GM18951 (cell line): Measurements from ENCODE around the gene CHN2.

Experiments used
- POLR2A ChIP-seq: IDR thresholded peaks from 4 replicates; pipeline ENCODE4 v1.6.1; 2011; ENCODE audit warnings: mild to moderate bottlenecking; ENCODE audit not compliant: insufficient read length, insufficient read depth; ENCODE audit errors: extremely low read depth
- in situ Hi-C: fragments of 300-500 bp; cut with MboI; formaldehyde crosslinking; loops from one replicate; pipeline ENCODE4 v1.12.0; 2022; ENCODE audit warnings: low sequenced_read_pairs, mixed read lengths, inconsistent platforms; ENCODE audit not compliant: unreplicated experiment

The CHN2 gene

DNA sequence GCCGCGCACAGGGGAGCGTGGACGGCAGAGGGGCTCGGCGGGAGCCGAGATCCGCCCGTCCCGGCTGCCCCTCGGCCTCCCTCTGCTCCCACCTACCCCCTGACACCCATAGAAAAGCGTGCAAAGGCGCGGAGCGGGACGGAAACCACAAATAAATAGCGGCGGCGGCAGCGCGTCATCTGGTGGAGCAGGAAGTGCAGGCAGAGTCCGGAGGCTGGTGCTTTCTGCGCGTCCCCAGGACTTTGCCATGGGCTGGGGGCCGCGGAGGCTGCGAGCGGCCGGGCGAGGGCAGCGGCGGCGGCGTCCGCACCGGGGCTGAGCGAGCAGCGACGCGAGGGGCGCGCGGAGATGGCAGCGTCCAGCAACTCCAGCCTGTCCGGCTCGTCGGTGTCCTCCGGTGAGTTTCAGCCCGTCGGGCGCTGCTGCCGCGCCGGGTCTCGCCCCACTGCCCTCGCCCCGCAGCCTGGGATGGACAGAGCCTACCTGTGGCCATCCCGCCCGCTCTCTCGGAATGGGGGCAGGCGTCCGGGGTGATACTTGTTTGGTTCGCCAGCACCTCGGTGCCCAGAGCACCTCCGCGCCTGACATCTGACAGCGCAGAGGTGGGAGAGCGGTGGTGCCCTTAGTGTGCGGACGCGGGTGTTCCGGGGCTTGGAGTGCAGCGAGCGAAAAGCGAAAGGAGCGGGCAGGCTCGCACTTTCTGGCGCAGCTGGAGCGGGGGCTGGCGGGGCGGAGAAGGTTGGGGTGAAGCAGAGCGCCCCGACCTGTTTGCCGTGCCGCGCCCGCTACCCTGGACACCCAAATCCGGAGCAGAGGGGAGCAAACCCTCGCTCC is at the start of gene CHN2:
Gene CHN2 (plus strand): TSS at position 182 of the 834 bp plus-strand sequence.
- in situ Hi-C loops: loop anchor here (10.0 kb wide), 1 partner anchor 210 kb away; no protein-coding TSS in a partner anchor
- no peak for TF ChIP-seq POLR2A

DNA sequence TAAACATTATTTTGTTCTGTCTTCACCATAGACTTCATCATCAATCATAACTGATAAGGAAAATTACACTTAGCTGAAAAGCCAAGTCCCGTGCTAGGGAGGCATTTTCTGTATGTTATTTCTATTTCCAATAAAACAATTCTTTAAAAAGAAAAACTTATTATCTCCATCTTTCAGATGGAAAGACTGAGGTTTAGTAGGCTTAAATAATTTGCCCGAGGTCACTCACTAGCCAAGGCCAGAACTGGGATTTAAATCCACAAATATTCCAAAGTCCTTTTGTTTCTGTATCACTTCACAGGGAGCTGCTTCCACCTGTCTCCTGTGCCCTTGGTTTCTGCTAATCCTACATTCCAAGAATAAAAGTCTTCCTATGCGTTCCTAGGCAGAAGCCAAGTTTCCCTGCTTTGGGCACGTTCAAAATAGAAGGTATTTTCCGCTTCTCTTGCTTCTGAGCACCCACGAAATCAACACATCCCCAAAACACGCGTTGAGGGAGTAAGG is 49.0 kb upstream of the CHN2 start:
- in situ Hi-C loops: no loop called here
- TF ChIP-seq POLR2A: no peak

DNA sequence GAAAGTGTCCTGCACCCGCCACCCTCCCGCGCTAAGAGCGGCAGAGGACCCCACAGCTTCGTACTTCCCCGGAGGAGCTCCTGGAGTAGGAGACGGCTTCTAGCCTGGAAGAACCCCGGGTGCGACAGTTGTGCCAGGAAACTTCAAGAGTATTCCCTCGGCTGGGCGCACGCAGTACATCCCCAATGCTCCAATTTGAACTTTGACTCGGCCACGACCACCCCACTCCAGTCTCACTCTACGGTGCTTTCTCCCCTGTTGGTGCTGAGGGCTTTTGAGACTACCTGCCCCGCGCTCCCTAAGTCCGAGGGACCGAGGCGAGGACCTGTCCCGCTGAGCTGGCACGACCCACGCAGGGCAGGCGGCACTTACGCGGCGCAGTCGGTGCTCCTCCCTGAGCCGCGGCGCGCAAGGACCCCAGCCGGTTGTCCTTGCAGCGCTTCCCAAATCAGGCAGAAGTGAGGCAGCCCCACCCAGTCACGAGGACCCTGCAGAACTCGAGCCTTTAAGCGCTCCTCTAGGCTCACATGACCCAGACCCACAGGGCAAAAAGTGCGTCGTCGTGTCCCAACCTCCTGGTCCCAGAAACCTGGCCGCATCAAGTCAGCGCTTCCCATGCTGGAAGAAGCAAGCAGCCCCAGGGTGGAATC is 48.4 kb upstream of the CHN2 start, which contains the start of gene CPVL:
Gene CPVL (minus strand): TSS at position 481 of the 650 bp plus-strand sequence. CDS start 25,476 bp downstream, outside the sequence.
- TF ChIP-seq POLR2A: no peak
- in situ Hi-C loops: no loop called here

DNA sequence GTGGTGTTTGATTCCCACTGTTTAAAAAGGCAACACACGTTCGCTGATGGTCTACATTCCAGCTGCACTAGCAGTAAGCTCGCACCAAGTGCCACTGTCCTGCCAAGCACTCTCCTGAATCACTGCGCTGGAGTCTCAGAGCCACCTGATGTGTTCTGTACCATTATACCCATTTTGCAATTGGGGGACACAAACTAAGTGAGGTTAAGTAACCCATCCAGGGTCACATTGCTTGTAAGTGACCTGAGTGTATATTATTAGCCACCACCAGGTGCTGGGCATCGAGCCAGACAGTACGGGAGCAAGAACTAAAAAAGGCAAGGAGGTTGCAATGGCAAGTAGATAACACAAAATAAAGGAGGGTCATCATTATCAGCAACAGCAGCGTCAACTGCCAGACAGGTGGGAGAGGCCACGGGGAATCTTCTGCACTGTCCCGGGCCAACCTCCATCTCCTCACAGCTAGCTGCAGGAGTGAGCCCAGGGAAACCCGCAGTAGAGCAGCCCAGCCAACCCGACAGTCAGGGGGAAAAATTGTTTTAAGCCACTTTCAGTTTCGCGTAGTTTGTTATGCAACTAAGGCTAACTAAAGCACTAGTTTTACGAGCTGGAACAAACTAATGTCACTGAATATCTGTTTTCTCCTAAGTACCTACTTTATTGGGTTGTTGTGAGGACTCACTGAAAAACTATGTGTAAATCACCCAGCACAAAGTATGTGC is 47.5 kb upstream of the CHN2 start:
- no peak for TF ChIP-seq POLR2A
- in situ Hi-C loops: no loop called here

DNA sequence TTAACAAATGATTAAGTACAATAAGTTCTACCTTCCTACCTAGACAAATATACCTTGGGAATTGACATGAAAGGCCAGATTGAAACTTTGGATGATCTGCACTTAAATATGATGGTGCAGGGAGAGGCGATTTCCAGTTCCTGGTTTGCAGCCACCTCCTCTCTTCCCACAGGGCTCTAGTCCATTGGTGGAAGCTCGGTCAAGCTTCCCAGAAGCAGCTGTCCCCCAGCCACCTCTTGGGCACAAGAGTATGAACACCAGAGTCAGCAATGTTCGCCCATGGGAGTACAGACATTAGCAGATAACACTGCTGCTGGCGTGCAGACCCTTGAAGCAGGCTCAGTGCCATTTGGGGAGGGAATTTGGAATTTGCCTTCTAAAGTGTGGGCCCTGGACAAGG is 46.8 kb upstream of the CHN2 start:
- in situ Hi-C loops: no loop called here
- no peak for TF ChIP-seq POLR2A

DNA sequence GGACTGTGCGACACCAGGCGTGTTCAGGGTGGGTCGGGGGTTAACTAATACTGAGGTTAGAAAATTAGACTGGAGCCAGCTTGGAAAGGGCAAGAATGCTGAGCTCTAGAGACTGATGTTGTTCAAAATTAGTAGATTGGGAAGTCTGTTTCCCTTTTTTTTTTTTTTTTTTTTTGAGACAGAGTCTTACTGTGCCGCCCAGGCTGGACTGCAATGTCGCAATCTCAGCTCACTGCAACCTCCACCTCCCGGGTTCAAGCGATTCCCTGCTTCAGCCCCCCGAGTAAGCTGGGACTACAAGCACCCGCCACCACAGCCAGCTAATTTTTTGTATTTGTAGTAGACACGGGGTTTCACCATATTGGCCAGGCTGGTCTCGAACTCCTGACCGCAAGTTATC is 45.5 kb upstream of the CHN2 start:
- TF ChIP-seq POLR2A: no peak
- in situ Hi-C loops: no loop called here

DNA sequence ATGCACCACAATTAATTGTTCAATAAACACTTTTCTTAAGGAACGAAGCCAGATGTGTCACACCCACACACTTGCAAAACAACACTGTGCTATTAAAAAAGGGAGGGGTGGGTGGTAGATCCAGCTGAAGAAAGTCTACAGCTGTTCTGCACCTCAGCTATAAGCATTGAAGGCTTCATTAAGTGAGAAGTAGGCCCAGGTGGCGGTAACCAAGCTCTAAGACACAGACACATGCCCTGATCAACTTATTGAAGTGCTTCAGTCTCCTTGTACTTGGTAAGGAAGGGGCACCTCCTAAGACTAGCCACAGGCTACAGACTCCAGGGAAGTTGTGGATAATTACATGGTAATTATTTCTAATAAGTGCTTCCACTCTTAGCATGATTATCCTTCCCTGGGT is 43.7 kb upstream of the CHN2 start:
- in situ Hi-C loops: no loop called here
- no peak for TF ChIP-seq POLR2A

DNA sequence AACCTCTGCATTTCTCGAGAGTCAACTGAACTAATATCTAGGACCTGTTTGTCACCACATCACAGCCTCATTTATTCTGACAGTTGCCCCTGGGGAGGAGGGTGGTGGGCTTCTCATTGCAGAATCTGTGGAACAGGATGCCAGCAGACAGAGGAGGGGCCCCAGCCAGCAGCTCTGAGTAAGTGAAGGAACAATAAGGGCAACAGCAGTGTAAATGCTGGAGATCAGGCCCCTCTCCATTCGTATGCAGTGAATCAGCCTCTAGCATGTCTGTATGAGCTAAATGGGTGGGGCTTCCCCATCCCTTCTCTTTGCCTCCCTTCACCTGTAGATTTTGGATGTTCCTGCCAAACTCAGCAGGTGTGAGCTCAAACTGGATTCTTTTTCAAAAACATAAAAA is 40.5 kb upstream of the CHN2 start:
- in situ Hi-C loops: no loop called here
- TF ChIP-seq POLR2A: no peak

DNA sequence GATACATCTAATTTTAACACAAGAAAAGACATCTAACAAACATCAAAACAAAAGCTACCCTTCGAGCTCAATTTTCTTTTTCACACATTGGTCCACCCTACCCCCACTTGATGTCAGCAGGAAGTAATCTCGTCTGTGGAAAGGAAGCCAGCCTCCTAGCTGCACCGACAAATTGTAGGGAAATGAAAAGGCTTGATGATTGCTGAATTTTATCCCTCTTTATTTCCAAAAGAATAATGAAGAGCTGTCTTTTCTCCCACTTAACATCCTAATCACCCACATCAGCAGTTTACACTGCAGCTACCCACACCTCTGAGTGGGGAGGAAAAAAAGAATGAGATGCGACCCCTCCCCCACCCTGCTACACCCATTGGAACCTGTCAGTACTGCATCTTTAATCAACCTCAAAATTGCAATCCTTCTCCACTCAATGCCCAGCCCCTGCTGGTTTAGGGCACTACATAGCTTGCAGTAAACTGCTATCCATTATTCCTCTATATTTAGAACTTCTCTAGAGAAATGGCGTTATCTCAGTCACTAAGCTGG is 37.6 kb upstream of the CHN2 start:
- in situ Hi-C loops: no loop called here
- TF ChIP-seq POLR2A: no peak

DNA sequence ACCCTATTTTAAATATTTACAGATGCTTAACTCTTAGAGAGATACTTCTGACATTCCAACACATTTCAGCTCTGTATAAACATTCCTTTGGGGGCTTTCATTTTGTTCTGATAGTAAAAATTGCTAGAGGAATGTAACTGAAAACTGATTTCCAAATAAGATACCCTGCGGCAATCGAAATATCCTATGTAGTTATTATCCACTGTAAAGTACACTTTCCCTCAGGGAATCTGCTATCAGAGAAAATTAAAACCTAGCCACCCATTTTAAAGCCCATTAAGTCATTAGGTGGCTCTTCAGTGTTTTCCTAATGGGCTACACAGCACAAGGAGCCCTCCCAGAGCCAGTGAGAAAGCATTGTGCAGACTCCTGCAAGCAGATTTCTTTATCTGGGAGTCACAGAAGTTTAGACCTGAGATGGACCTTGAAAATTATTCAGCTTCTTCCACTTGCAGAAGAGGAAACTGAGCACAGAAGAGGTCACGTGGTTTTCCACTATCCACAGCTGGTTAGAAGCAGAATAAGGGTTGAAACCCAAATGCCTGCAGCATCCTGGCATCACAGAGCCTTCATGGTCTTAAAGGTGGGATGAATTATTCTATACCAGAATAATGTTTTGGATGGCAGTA is 35.7 kb upstream of the CHN2 start:
- in situ Hi-C loops: no loop called here
- TF ChIP-seq POLR2A: no peak

DNA sequence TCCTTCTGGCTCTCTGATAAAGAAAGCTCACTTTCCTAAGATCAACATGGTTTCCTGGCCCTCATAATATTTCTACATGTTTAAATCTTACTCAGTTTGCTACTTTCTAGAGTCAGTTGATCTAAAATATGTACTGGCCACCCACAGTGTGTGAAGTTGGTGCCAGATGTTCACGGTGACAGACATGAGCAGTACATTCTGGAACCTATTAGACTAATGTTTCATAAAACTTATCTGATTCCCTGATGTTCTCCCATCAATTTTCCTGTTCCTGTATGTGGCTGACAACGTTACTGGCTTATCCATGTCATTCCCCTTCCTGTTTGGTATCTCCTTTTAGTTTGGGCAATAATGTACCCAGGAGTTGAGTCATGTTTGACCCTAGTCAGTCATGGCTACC is 34.5 kb upstream of the CHN2 start:
- in situ Hi-C loops: no loop called here
- TF ChIP-seq POLR2A: no peak

DNA sequence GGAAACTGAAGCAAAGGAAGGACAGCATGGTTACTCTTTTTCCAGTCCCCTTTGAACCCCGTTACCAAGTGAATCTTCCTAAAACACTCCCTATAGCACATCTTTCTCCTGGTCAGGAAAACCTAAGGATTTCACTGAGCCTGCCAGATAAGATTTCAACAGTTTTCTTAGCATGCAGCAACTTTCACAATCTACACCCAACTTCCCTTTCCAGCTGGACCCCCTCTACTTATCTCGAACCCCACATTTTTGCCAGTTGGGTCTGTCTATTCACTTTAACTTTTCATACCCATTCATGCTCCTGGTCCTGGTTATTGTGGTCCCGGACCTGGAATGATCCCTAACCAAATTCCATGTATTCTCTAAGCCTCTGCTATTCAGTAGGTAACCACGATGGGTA is 33.3 kb upstream of the CHN2 start:
- no peak for TF ChIP-seq POLR2A
- in situ Hi-C loops: no loop called here

DNA sequence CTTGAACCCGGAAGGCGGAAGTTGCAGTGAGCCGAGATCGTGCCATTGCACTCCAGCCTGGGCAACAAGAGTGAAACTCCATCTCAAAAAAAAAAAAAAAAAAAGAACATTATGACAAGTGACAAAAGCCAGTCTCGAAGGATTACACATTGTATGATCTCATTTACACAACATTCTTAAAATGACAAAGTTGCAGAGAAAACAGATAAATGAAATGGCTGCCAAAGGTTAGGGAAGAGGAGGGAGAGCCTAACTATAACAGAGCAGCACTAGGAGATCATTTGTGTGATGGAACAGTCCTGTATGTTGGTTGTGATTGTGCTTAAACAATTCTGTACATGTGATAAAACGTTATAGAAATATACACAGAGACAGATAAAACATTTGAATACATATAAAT is 32.0 kb upstream of the CHN2 start:
- in situ Hi-C loops: no loop called here
- no peak for TF ChIP-seq POLR2A

DNA sequence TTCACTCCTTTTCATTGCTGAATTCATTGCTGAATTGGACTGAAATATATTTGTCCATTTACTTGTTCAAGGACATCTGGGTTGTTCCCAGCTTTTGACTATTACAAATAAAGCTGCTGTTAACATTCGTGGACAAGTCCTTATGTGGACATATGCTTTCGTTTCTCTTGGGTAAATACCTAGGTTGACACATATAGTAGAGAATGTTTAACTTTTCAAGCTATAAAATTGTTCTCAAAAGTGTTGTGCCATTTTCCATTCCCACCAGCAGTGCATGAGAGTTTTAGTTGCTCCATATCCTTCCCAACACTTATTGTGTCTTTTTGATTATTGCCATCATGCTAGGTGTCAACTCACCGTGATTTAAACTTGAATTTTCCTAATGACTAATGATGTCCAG is 30.7 kb upstream of the CHN2 start:
- no peak for TF ChIP-seq POLR2A
- in situ Hi-C loops: no loop called here
